Jurkat, Clone E6-1 (cell line): ENCODE data around the gene OTOGL.
A peak's percentile ranks its signal among the peaks of the same experiment; 100 is the strongest.
"Not testable (repeated sequence)": the region's sequence is repeated elsewhere in the genome, so short reads cannot be mapped to it uniquely, and the experiment has no call there.

Experiments used
- DNase-seq: peaks from one replicate; pipeline ENCODE4 v3.0.0-alpha.2; 2011; ENCODE audit warnings: low read depth, low spot score
- H3K4me3 ChIP-seq: 2 replicates; pipeline ENCODE4 v1.5.1; 2011; ENCODE audit warnings: mild to moderate bottlenecking, low read length, control low read depth, moderate library complexity

Gene OTOGL

DNA sequence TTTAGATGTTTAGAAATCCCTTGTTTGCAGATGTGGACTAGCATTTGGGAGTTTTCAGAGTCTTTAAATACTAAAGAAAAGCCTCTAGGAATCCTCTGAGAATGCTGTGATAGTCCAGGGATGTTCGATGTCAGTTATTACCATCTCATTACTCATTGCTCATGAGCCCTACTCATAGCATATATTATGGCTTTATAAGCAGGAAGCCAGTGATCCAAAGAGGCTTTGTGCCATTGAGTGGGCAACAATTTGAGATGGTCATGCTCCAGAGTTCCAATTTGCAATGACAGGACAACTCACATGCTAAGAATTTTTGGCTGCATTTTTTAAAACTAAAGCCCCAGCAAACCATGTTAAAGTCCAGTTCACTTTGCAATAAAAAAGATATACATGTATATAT is 163.0 kb downstream of the OTOGL start:
- no peak overlapping the region for H3K4me3 ChIP-seq

DNA sequence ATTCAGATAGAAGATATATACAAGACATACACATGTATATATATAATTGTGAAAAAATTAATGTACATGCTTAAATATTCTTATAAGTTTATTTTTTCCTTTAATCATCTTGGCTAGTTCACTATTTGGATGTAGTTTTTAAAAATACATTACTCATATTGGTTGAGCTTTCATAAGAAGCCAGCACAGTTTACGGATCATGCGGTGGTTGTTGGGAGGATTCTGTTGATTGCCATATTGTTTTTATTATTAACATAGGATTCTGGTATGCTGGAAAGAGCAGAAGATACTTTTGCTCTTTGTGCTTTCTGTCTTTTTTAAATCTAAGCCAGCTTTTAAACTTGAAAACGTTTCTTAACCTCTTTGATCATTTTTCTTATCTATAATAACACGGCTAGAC is 163.4 kb downstream of the OTOGL start:
- no peak overlapping the region for H3K4me3 ChIP-seq
- DNase-seq, result no peak

More for the DNA sequence above, 163.0 kb downstream of the OTOGL start:
- DNase-seq, result no peak

DNA sequence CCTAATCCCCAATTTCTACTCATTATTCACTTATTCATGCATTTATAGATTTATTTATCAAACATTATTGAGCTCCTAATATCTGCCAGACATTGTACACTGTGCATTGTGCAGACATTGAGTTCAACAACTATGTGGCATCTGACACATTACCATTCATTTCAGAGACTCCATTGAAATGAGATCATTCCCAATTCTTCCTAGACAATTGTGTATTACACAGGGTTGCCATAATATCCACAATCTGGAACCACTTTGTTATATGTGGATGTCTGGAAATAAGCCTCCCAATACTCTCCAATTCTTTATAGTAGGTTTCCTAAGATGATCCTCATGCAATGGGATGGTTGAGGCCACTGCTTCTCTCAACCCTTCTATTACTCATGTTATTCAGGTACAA is 165.0 kb downstream of the OTOGL start:
- no peak overlapping the region for H3K4me3 ChIP-seq
- DNase-seq, result no peak

DNA sequence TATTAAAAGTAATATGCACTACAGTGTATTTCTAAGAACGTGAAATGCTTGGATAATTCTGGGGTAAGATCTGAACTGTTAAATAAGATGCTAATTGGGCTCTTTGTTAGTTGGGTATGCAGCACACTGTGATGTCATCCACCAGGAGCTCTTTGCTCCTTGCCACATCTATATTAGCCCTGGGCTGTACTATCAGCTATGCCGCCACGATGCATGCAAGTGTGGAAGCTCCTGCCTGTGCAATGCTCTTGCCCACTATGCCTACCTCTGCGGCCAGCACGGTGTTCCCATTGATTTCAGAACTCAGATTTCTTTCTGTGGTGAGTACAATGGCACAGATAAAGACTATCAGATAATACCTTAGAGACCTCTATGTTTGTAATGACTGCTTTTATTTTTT is 165.6 kb downstream of the OTOGL start:
- DNase-seq, result no peak
- no peak overlapping the region for H3K4me3 ChIP-seq

DNA sequence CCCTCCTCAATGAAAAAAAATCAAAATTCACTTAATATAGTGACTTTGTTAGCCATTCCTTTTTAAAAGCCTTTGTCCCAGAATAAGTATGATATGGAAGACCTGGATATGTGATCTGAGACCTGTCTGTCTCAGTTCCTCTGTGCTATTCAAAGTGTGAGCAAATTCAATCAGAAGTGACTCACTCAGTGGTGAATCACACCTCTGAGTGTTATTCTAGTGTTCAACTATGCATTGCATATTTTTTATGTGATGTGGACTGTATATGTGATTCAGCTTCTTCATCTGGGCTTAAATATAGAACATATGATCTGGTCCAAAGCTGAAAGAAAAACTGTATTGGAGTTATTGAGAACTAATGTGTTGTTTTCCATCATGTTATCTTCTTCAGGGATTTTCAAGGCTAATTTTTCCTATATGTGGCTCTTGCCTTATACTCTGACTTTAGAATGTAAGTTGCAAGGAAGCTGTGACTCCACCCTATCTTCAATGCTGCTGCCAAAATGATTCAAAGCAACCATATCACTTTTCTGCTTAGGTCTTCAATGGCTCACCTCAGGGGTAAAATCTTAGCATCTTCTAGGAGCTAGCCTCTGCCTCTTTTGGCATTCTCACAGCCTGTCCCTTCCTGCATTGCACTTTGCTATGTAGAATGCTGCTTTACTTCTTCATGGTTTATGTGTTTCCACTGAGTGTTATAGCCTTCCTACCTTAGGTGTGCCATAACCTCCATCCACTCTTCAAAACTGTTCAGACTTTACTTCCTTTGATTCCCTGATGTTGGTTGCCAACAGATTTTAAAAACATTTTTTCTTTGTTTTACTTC is 169.8 kb downstream of the OTOGL start:
- DNase-seq, result no peak
- H3K4me3 ChIP-seq, result no peak overlapping the region

DNA sequence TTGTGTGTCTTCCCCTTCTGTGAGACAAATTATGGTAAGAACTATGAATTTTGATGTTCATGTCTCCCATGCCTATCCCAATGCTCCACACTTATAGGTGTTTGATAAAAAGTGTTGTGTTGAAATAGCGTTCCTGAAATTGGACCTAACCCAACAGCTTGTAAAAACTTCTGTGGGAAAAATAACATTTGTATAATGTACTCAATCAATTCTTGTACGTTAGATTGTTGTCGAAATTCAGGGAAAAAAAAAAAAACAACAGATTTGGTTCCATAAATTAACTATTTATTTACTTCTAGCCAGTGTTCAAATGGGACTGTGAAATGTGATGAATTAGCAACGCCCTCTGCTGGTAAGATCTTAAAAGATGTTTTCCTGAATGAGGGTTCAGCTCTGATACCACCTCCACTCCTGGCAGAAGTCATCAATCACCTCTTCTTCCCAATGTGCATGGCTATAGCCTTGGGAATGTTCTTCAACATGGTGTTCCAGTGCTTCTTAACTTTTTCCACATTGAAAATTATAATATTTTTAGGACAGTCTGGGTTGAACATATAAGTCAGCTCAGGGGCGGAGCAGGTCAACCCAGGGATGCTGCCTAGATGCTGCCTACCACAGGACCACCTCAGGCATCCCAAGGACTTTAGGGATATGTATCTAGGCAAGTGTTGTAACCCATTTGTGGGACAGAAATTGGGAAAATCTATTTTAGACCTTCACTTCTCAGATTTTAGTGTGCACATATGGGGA is 170.6 kb downstream of the OTOGL start:
- no peak overlapping the region for H3K4me3 ChIP-seq
- peak; percentile 14 for DNase-seq

DNA sequence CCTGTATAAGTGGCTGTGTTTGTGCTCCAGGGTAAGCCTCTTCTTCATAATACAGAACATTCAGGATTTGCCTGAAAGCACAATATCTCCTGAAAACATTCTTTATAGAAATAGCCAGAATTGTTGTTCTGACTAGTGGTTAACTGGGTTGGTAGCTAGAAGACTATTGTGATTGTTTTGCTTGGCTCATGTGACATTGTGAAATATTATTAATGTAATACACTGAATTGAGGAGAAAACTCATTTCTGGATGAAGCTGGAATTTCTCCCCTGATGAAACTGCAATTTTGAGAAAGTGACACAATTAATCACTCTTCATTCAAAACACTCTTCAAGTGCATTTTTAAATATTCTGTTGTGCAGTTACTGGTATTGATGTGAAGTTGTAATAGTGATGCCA is 172.4 kb downstream of the OTOGL start:
- no peak for DNase-seq

DNA sequence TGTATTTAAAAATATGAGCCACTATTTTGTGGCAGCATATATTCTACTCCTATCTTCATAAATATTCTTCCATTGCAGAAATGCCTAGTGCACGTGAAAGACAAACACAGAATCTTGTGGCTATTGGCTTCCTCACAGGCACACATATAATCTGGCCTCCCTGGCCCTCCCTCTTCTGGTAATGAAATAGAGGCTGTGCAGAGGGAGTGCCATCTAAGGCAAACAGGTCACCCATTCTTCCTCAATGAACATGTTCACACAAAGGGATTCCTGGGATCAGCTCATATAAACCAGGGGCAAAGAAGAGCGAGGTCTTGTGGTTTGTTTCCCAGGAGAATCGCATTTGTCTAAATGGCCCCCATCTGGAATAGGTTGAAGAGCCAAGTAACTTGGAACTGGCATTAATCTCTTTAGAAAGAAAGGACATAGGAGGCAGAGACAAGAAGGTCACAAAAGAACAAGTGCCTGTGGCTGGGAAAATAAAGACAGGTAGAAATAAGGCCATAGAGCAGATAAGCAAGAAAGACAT is 173.1 kb downstream of the OTOGL start:
- DNase-seq, result no peak
- H3K4me3 ChIP-seq, result no peak overlapping the region

More for the DNA sequence above, 172.4 kb downstream of the OTOGL start:
- no peak overlapping the region for H3K4me3 ChIP-seq

DNA sequence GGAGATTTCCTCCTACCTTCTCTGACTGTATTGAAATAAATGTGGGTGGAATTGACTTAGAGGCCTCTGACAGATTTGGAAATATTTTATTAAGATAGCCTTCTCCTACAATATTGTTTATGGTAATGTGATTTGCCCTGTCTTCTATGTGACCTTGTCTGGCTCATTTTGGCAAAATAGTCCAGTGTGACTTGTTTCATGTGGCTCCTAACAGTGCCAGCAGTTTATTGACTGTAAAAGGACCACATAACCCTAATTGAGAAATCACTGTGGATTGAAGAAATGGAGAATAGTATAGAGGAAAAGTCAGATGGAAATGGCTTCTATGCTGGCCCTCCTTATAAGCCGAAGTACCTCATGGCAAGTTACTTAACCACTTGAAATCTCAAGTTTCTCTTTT is 173.8 kb downstream of the OTOGL start:
- no peak for DNase-seq
- no peak overlapping the region for H3K4me3 ChIP-seq

DNA sequence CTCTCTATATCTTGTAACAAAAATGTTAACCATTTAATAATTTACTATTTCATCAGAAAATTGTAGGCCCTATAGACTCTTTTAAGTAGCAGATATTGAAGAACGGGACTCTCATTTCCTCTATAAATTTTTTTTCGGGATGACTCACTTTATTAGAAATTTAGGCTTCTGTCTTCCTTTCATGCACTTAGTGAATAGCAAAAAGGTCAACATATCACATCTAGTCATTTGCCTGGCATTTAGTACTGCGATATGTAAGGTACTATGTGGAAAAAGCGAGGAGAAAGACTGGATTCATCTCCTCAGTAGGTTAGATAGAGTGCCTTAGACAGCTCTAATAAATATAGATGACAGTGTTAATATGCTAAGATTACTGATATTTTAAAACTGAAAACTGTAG is 178.4 kb downstream of the OTOGL start:
- DNase-seq, result no peak
- H3K4me3 ChIP-seq, result no peak overlapping the region

DNA sequence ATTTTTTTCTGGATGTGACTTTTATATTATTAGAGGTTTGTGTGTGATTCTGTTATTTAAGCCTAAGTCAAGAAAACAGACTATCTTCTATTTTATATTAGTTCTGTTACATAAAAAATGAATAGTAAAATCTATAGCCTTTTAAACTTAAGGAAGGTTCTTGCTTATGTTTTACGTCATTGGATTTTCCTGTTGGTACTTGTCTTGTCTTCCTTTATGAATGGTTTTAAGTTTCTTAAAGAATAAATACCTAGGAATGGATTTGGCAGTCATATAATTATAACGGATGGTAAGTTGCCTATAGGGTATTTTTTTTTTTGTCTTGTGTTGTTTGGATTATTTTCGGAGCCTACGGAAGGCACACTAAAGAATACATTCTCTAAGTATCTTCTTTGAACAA is 182.9 kb downstream of the OTOGL start:
- H3K4me3 ChIP-seq, result no peak overlapping the region
- no peak for DNase-seq

DNA sequence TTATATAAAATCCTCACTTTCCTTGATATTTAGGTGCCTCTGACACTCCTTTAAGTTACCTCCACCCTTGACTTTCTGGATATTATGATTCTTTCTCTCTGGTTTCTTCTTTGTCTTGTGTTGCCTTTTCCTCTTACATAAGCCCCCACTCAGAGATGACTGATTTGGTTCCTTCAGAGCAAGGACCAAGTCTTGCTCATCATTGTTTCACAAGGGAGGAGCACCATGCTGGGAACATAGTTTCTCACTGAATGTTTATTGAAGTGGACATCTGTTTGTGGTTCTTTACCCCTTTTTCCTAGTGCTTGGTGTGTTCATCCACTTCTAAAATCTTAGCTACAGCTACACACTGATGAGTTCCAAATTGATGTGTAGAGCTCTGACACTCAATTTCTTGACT is 183.4 kb downstream of the OTOGL start:
- DNase-seq, result no peak
- no peak overlapping the region for H3K4me3 ChIP-seq

DNA sequence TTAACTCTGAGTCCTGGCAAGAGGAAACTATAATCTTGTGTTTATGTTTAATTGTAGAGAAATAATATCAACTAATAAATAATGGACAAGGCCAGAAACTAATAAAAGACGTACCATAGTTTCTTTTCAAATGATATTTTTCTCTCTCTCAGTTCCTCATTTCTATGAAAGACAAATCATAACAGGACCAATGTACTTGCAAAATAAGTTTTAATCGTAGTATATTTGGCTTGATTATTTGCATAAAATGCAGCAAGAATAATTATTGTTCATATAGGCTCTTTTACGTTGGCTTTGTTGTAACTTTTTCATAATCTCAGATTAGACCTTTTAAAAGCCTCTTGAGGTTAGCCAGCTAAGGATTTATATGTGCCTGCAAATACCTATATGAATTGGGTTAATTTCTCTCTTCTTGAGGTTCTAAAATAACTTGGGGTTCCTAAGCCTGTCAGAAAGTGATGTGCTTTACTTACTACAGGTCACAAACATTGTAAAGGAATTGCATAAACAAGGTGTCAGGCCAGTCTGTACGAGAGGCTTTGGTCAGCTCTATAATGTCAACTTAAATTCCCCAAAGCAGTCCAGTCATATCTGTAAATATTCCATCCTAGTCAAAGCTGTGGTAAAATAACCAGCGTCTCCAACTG is 191.9 kb downstream of the OTOGL start:
- no peak overlapping the region for H3K4me3 ChIP-seq

DNA sequence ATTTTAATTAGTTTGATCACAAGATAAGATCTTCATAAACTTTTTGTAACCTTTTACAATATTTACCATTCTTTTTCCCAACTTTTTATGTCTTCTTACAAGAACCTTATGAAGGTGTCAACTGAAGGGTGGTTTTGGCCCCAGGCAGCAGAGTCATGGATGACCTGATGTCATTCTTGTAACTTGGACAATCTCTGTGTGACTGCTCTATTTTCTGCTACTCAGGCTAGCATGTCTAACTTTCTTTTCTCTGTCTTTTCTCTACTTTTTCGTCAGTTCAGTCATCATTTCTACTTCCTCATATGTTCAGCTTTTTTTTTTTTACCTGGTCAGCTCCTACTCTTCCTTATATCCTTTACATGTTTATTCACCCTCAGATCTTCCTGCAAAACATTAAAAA is 194.0 kb downstream of the OTOGL start:
- DNase-seq, result no peak
- no peak overlapping the region for H3K4me3 ChIP-seq

More for the DNA sequence above, 191.9 kb downstream of the OTOGL start:
- DNase-seq, result no peak

DNA sequence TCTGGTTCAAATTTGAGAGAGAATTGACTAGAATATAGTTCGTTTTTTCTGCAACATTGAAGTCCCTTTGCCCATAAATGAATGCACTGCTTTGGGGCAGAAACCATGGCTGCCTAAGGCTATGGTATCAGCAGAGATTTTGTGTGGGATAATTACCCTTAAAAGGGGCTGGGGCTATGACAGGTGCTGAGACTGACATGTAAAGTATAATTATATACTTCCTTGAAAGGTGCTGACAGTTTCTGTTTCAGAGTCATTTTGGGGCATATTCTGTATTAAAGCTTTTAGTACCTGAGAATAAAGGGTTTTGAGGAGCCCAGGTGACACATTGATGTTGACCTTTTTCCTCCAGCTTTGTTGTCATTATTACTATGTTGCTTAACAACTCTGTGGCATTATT is 194.4 kb downstream of the OTOGL start:
- no peak for DNase-seq

DNA sequence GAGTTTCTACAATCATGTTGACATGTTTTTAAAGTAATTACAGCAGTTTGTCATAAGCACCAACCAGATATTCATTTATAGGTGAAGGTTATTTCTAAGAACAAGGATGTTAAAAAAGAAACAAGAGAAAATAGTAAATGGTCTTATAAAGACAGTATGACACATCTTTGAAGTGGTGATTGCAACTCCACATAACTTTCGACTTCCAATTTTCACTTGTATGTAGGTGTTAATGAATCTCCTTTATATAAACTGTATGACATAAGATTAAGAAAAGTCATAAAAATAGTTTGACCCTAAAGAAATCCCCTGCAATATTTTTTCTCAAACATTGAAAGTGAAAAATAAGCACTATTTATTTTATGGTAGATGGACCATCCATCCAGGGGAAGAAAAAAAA is 199.9 kb downstream of the OTOGL start:
- no peak overlapping the region for H3K4me3 ChIP-seq
- DNase-seq, result no peak

More for the DNA sequence above, 194.4 kb downstream of the OTOGL start:
- H3K4me3 ChIP-seq, result no peak overlapping the region

DNA sequence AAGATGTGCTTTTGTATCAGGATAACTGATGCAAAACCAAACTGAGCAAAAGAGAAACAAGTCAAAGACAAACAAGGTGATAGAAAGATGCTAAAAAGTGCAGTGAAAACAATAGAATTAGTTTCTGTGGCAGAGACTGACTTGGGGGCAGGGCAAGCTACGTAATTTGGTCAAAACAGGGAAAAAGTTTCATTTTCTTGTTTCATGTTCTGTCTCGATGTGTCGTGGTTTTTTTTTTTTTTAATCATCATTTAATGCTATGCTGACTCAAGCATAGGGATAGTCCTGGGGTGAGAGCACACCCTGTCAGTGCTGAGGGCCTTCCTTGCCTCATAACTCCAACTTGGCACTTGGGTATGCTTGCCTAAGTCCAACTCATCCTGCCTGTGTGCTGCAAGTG is 200.6 kb downstream of the OTOGL start:
- no peak for DNase-seq
- H3K4me3 ChIP-seq, result no peak overlapping the region

DNA sequence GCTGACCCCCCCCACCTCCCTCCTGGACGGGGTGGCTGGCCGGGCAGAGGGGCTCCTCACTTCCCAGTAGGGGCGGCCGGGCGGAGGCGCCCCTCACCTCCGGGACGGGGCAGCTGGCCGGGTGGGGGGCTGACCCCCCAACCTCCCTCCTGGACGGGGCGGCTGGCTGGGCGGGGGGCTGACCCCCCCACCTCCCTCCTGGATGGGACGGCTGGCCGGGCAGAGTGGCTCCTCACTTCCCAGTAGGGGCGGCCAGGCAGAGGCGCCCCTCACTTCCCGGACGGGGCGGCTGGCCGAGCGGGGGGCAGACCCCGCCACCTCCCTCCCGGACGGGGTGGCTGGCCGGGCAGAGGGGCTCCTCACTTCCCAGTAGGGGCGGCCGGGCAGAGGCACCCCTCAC is 208.1 kb downstream of the OTOGL start:
- not testable (repeated sequence) for DNase-seq, H3K4me3 ChIP-seq

DNA sequence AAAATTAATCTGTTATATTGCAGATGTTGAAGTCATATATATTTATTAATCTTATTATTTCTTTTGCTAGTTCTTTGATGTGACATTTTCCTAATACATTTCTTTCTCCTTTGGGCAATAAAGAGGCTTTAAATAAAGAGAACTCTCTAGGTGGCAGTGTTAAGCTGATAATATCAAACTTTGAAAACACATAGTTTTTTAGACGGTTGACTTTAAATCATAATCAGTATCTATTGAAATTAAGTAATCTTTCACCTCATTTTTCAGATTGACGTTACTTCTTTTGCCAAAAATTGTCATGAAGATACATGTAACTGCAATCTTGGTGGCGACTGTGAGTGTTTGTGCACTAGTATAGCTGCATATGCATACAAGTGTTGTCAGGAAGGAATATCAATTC is 213.9 kb downstream of the OTOGL start:
- no peak for DNase-seq
- no peak overlapping the region for H3K4me3 ChIP-seq

DNA sequence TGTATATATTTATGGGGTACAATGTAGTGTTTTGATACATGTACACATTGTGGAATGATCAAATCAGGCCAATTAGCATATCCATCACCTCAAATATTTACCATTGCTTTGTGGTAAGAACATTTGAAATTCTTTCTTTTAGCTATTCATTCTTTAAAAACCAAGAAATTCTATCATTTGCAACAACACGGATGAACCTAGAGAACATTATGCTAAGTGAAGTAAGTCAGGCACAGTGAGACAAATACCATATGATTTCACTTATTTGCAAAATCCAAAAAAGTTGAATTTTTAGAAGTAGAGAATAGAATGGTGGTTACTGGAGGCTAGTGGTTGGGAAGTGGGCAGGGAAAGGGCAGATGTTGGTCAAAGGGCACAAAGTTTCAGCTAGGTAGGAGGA is 215.4 kb downstream of the OTOGL start:
- H3K4me3 ChIP-seq, result no peak overlapping the region
- no peak for DNase-seq
